Colonic mucosa (tissue), 4 donors: ENCODE measurements around the gene CLIC6. TPM values are rescaled to one million over a fixed set of nuclear protein-coding genes. Genes with fewer than 3 reads are reported as not detected.
A peak's percentile ranks its signal among the peaks of the same experiment; 100 is the strongest.

Experiments
- DNase-seq: peaks from one replicate; pipeline ENCODE4 v3.0.0-alpha.2; 2020
- H3K27ac ChIP-seq: fragments of 200-600 bp; one replicate; pipeline ENCODE4 v1.8.0; 2021
- H3K27me3 ChIP-seq: fragments of 200-600 bp; one replicate; pipeline ENCODE4 v1.8.0; 2021
- H3K36me3 ChIP-seq: fragments of 200-600 bp; one replicate; pipeline ENCODE4 v1.8.0; 2021
- H3K4me1 ChIP-seq: fragments of 200-600 bp; one replicate; pipeline ENCODE4 v1.8.0; 2021; ENCODE audit warnings: mild to moderate bottlenecking
- H3K4me3 ChIP-seq: fragments of 200-600 bp; one replicate; pipeline ENCODE4 v1.8.0; 2021
- H3K9ac ChIP-seq, 2 donors: one replicate each; pipeline ENCODE4 v1.7.0; 2013; ENCODE audit warnings: control low read depth in 2 of 2, low read depth in 2 of 2, low read length in 2 of 2
- H3K9me3 ChIP-seq: fragments of 200-600 bp; one replicate; pipeline ENCODE4 v1.8.0; 2021
- intact Hi-C: fragments of 100-400 bp; cut with DNase I; formaldehyde crosslinking; loops from one replicate; pipeline ENCODE4 v1.14.1; 2022
- total RNA-seq, 2 donors: library from RNA; stranded (reverse); fragmentation: NEBNext Ultra II Directional in 1 of 2; extraction: Animal tissue kit (Norgen Biotek cat#: 25700) in 1 of 2; gene quantifications; one replicate each; pipeline ENCODE4 v1.2.1, GENCODE V29; 2021
- TF ChIP-seq, protein P1 (sequence below): fragments of 200-600 bp; IDR thresholded peaks from one replicate; pipeline ENCODE4 v1.8.0; 2022; ENCODE audit warnings: antibody characterized with exemption, mild to moderate bottlenecking
- donor health status: healthy.
- donor health status: DM: no; HTN: no; CAD: no.
- donor health status: DM: no; HTN: no; CAD: no.

CLIC6 gene
- 10 to 100 TPM in 1 of 2 donors, 1 to 10 TPM in 1; 9.4 to 12.8 TPM for total RNA-seq

DNA sequence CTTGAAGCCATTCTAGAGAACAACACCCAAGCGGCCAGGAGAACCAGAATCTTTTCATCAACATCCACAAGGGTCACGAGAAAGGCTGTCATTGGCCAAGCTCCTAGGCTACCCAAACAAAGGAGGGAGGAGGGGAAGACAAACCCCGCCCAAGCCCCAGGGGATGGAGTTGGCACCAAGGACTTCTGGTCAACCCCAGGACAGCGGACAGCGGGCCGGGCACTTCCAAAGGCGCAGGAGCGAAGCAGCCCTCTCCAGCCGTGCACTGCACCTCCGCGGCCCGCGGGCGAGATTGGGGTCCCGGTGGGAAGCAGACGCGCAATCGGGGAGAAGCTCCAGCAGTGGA, at the start of gene CLIC6:
TSS of gene CLIC6 (plus strand) at position 192 of the 346 bp plus-strand sequence. CDS start 395 bp downstream, outside the sequence.
- intact Hi-C loops = no loop called here
- Histone ChIP-seq H3K27me3 (peaks cover 13% of the 10 kb centered on the region), H3K9ac (peak within 1 kb of the TSS in 1 of 2 donors; percentile 54), H3K36me3 (no peaks in the 10 kb centered on the region), H3K9me3 (no peaks in the 10 kb centered on the region), H3K4me1 (no peaks in the 10 kb centered on the region), H3K27ac (no peak within 1 kb of the TSS), H3K4me3 (peak within 1 kb of the TSS; percentile 63)
- DNase-seq = no peak
- TF ChIP-seq, protein P1, sequence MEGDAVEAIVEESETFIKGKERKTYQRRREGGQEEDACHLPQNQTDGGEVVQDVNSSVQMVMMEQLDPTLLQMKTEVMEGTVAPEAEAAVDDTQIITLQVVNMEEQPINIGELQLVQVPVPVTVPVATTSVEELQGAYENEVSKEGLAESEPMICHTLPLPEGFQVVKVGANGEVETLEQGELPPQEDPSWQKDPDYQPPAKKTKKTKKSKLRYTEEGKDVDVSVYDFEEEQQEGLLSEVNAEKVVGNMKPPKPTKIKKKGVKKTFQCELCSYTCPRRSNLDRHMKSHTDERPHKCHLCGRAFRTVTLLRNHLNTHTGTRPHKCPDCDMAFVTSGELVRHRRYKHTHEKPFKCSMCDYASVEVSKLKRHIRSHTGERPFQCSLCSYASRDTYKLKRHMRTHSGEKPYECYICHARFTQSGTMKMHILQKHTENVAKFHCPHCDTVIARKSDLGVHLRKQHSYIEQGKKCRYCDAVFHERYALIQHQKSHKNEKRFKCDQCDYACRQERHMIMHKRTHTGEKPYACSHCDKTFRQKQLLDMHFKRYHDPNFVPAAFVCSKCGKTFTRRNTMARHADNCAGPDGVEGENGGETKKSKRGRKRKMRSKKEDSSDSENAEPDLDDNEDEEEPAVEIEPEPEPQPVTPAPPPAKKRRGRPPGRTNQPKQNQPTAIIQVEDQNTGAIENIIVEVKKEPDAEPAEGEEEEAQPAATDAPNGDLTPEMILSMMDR = no peak

DNA sequence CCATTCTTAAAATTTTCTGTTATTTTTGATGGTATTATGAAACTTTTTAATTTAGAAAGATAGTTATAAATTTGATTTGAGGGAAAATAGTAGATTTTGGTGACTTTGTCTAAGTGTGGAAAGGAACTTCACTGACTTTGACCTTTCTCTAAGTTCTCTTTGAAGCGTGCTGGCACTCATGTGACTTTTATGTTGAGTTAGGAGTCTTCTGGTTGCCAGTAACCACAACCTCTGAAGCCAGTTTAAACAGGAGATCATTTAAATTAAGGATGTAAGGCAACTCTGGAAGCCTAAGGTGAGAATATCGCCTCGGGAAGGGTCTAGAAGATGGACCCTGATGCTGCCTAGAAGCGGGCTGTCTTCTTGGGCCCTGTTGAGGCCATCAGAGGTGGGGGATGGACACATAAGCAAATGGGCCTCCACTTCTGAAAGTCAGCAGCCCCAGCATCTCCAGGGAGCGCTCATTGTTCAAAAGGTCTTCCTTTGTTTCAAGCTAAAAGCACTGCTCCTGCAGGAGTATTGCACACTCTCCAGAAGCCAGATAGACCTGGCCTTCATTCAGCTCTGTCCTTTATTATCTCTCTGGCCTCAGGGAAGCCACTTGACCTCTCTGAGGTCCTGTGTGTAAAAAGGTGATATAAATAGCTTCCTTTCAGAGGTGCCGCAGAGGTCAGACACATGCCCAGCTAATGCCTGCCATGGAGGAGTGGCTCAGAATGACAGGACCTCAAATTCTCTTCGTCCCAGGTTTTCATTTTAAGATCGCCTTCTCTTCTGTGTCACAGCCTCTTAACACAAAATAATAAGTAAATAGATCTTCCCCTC, 48.7 kb upstream of the CLIC6 start:
- Histone ChIP-seq H3K4me1 (no peaks in the 10 kb centered on the region), H3K9me3 (no peaks in the 10 kb centered on the region), H3K9ac (no peak overlapping the region), H3K36me3 (no peaks in the 10 kb centered on the region), H3K27me3 (no peaks in the 10 kb centered on the region), H3K27ac (no peak overlapping the region), H3K4me3 (no peak overlapping the region)
- no peak for DNase-seq
- TF ChIP-seq, protein P1 = no peak
- intact Hi-C loops = no loop called here

DNA sequence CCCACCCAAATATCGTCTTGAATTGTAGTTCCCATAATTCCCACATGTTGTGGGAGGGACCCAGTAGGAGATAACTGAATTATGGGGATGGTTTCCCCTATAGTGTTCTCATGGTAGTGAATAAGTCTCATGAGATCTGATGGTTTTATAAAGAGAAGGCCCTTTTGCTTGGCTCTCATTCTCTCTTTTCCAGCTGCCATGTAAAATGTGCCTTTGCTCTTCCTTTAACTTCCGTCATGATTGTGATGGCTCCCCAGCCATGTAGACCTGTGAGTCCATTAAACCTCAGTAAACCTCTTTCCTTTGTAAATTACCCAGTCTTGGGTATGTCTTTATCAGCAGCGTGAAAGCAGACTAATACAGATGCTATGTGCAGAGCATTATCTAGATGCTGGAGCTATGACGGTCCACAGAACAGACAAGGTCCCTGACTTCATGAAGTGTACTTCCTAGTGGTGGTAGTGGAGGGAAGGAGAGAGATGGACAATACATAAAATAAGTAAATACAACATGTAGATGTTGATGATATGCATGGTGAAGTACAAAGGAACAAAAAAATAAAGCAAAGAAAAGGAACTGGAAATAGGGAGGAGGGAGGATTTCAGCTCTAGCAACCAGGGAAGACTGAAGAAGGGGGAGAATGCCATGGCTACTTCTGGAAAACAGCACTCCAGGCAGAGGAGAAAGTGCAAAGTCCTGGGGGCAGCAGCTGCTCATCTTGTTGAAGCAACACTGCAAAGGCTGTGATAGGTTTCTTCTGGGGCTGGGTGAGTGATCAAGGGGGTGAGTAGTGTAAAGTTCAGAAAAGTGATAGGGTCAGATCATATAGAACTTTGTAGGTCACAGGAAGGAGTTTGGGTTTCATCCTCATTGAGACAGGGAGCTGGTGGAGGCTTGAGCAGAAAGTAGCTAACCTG, 47.1 kb upstream of the CLIC6 start:
- H3K27ac ChIP-seq = no peak overlapping the region
- no peaks in the 10 kb centered on the region for H3K9me3 ChIP-seq
- H3K36me3 ChIP-seq = no peaks in the 10 kb centered on the region
- H3K4me1 ChIP-seq = no peaks in the 10 kb centered on the region
- H3K27me3 ChIP-seq = no peaks in the 10 kb centered on the region
- no peak for DNase-seq
- no peak overlapping the region for H3K4me3 ChIP-seq
- intact Hi-C loops = no loop called here
- no peak overlapping the region for H3K9ac ChIP-seq
- TF ChIP-seq, protein P1 = no peak

DNA sequence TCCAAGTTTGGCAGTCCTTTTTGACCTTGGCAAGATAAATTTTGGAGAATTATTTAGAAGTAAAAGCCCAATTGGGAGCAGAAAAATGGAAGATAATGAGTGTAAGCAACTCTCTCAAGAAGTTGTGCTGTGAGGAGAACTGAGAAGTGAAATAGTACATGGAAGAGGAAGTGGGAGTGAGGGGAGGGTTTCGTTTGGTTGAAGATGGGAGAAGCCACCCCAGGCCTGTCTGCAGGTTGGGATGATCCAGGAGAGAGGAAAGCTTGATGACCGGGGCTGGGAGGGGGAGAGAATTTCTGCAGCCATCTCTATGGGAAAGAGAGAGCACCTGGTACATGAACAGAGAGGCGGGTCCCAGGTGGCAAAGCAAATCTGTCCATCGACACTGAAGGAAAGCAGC, 45.3 kb upstream of the CLIC6 start:
- H3K4me3 ChIP-seq = no peak overlapping the region
- no peaks in the 10 kb centered on the region for H3K9me3 ChIP-seq
- intact Hi-C loops = no loop called here
- TF ChIP-seq, protein P1 = no peak
- H3K4me1 ChIP-seq = no peaks in the 10 kb centered on the region
- H3K36me3 ChIP-seq = no peaks in the 10 kb centered on the region
- no peaks in the 10 kb centered on the region for H3K27me3 ChIP-seq
- no peak overlapping the region for H3K27ac ChIP-seq
- H3K9ac ChIP-seq = no peak overlapping the region
- no peak for DNase-seq

DNA sequence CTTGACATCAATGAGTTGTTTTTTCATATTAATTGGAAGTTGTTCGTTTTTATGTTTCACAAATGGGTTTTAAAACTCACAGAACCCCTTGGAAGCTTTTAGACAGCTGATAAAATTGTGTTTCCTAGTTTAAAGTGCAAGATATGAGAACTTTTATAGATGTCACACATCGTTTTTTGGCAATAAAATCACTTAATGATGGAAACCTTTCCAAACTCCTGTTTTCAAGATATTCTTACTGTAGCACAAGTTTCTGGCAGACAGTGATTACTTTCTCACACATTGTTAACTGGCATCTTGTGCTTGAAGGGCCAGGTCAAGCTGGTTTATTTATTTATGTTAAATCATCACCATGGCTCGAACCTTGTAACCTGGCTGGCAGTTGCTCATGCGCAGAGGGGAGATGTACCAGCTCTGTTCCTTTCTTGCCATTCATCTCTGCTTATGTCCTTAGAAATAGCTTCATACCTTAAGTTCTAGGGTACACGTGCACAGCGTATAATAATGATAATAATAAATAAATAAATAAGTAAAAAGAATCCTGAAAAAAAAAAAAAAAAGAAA, 43.7 kb upstream of the CLIC6 start:
- Histone ChIP-seq H3K36me3 (no peaks in the 10 kb centered on the region), H3K27ac (no peak overlapping the region), H3K9ac (no peak overlapping the region), H3K4me1 (no peaks in the 10 kb centered on the region), H3K4me3 (no peak overlapping the region), H3K9me3 (no peaks in the 10 kb centered on the region), H3K27me3 (no peaks in the 10 kb centered on the region)
- intact Hi-C loops = no loop called here
- no peak for DNase-seq
- TF ChIP-seq, protein P1 = no peak
